GM23248 (cell line): ENCODE results near the gene CYP39A1.

Experiments used
- EZH2 ChIP-seq: fragments of 200-600 bp; sonication (generic); IDR thresholded peaks from 2 replicates; pipeline ENCODE4 v1.6.1; 2018; ENCODE audit warnings: antibody characterized with exemption, mild to moderate bottlenecking; ENCODE audit not compliant: insufficient read depth, poor library complexity, severe bottlenecking
- EZH2phosphoT487 ChIP-seq: fragments of 200-600 bp; sonication (generic); IDR thresholded peaks from 2 replicates; pipeline ENCODE4 v1.6.1; 2018; ENCODE audit warnings: antibody characterized with exemption, moderate library complexity, mild to moderate bottlenecking, low read depth; ENCODE audit not compliant: insufficient read depth

DNA sequence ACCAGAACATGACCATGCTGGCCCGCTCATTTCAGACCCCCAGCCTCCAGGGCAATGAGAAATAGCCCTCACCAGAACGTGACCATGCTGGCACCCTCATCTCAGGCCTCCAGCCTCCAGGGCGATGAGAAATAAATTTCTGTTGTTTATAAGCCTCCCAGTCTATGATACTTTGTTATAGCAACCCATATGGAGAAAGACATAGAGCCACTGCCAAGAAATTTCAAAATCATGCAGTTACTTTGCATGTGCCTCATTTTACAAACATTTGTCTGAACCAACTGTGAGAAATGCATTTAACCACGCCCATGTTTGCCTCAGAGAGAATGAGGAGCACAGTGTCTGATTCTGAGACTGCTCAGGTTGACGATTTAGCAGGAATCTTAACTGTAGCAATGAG is 15.5 kb downstream of the CYP39A1 start:
- no peak for TF ChIP-seq EZH2
- no peak for TF ChIP-seq EZH2phosphoT487
